SK-N-SH treated with all-trans-retinoic acid at 6 μM for 48 hours (cell line): ENCODE results near the gene NHERF2.

Experiments used
- ARNTL ChIP-seq: fragments of 450-650 bp; formaldehyde crosslinking; IDR thresholded peaks from 2 replicates; pipeline ENCODE4 v1.5.0; 2020; ENCODE audit warnings: low read depth, mild to moderate bottlenecking, moderate library complexity, borderline replicate concordance
- CREB5 ChIP-seq: fragments of 250-450 bp; sonication (Bioruptor Pico); IDR thresholded peaks from 2 replicates; pipeline ENCODE4 v1.5.1; 2020; ENCODE audit warnings: low read depth, mild to moderate bottlenecking, moderate library complexity
- CSRNP3 ChIP-seq: fragments of 250-450 bp; sonication (Bioruptor Pico); IDR thresholded peaks from 2 replicates; pipeline ENCODE4 v1.5.1; 2021; ENCODE audit warnings: mild to moderate bottlenecking, moderate library complexity
- PATZ1 ChIP-seq: fragments of 250-450 bp; sonication (Bioruptor Pico); IDR thresholded peaks from 2 replicates; pipeline ENCODE4 v1.8.0; 2020; ENCODE audit warnings: mild to moderate bottlenecking, moderate library complexity, borderline replicate concordance
- PPARA ChIP-seq: fragments of 250-450 bp; sonication (Bioruptor Pico); IDR thresholded peaks from 2 replicates; pipeline ENCODE4 v1.5.0; 2020; ENCODE audit warnings: mild to moderate bottlenecking, borderline replicate concordance
- RARB ChIP-seq: fragments of 250-450 bp; sonication (Bioruptor Pico); IDR thresholded peaks from 2 replicates; pipeline ENCODE4 v1.8.0; 2021; ENCODE audit warnings: mild to moderate bottlenecking, moderate library complexity
- TCF4 ChIP-seq: fragments of 250-450 bp; sonication (Bioruptor Pico); IDR thresholded peaks from 2 replicates; pipeline ENCODE4 v1.8.0; 2021; ENCODE audit warnings: mild to moderate bottlenecking, moderate library complexity, borderline replicate concordance
- TSHZ2 ChIP-seq: fragments of 250-450 bp; sonication (Bioruptor Pico); IDR thresholded peaks from 2 replicates; pipeline ENCODE4 v1.5.0; 2020; ENCODE audit warnings: mild to moderate bottlenecking, moderate library complexity
- ZC3H10 ChIP-seq: fragments of 250-450 bp; sonication (Bioruptor Pico); IDR thresholded peaks from 2 replicates; pipeline ENCODE4 v1.5.1; 2021; ENCODE audit warnings: mild to moderate bottlenecking, moderate library complexity
- ZFP30 ChIP-seq: fragments of 450-650 bp; formaldehyde crosslinking; IDR thresholded peaks from 2 replicates; pipeline ENCODE4 v1.5.0; 2022; ENCODE audit warnings: mild to moderate bottlenecking, moderate library complexity
- ZNF70 ChIP-seq: fragments of 450-650 bp; formaldehyde crosslinking; IDR thresholded peaks from 2 replicates; pipeline ENCODE4 v1.5.0; 2020; ENCODE audit warnings: mild to moderate bottlenecking, moderate library complexity

GRCh38 chr16:1992704-1993317 lies 33.9 kb upstream of the NHERF2 start:
- TF ChIP-seq ZFP30 (CRISPR knock-in tag) (no peak), PATZ1 (no peak), ARNTL (no peak), TSHZ2 (CRISPR knock-in tag) (no peak), RARB (no peak), TCF4 (no peak), ZC3H10 (no peak), CSRNP3 (CRISPR knock-in tag) (no peak), CREB5 (CRISPR knock-in tag) (no peak), ZNF70 (CRISPR knock-in tag) (no peak), PPARA (no peak)
